GM23338 (cell line): Measurements from ENCODE around the gene APPBP2.

Source experiments
- CREB1 ChIP-seq: fragments of 250-450 bp; sonication (Bioruptor Pico); IDR thresholded peaks from 2 replicates; pipeline ENCODE4 v1.5.0; 2020; ENCODE audit warnings: low read depth, mild to moderate bottlenecking, moderate library complexity
- ETS1 ChIP-seq: IDR thresholded peaks from 2 replicates; pipeline ENCODE4 v1.6.1; 2016; ENCODE audit warnings: antibody characterized with exemption
- EZH2 ChIP-seq: fragments of 200-600 bp; sonication (generic); IDR thresholded peaks from one replicate; pipeline ENCODE4 v1.8.0; 2017; ENCODE audit warnings: antibody characterized with exemption, mild to moderate bottlenecking, low read depth; ENCODE audit not compliant: unreplicated experiment
- EZH2phosphoT487 ChIP-seq: fragments of 200-600 bp; sonication (generic); IDR thresholded peaks from one replicate; pipeline ENCODE4 v1.8.1; 2018; ENCODE audit warnings: antibody characterized with exemption; ENCODE audit not compliant: unreplicated experiment
- JUNB ChIP-seq: IDR thresholded peaks from one replicate; pipeline ENCODE4 v1.6.1; 2016; ENCODE audit warnings: antibody characterized with exemption; ENCODE audit not compliant: unreplicated experiment
- NANOG ChIP-seq: IDR thresholded peaks from 2 replicates; pipeline ENCODE4 v1.6.1; 2016; ENCODE audit warnings: antibody characterized with exemption, borderline replicate concordance
- POLR2AphosphoS5 ChIP-seq: IDR thresholded peaks from 2 replicates; pipeline ENCODE4 v1.6.1; 2016; ENCODE audit warnings: antibody characterized with exemption, low read depth
- STAT1 ChIP-seq: IDR thresholded peaks from one replicate; pipeline ENCODE4 v1.6.1; 2016; ENCODE audit warnings: antibody characterized with exemption; ENCODE audit not compliant: unreplicated experiment
- TF ChIP-seq, protein P1 (sequence below), 2 experiments: fragments of 200-600 bp in 1 of 2; sonication (generic) in 1 of 2; conservative IDR thresholded peaks; 2 replicates each; pipeline versions ENCODE4 v1.5.1 to v1.6.1; 2016 to 2017; ENCODE audit warnings: antibody characterized with exemption in 2 of 2, low read depth in 2 of 2, mild to moderate bottlenecking in 2 of 2, moderate library complexity in 1 of 2
- TF ChIP-seq, protein P2 (sequence below): IDR thresholded peaks from one replicate; pipeline ENCODE4 v1.6.1; 2018; ENCODE audit warnings: antibody characterized with exemption; ENCODE audit not compliant: unreplicated experiment

GRCh38 chr17:60481604-60482003 lies 44.4 kb downstream of the APPBP2 start:
- TF ChIP-seq, protein P1, sequence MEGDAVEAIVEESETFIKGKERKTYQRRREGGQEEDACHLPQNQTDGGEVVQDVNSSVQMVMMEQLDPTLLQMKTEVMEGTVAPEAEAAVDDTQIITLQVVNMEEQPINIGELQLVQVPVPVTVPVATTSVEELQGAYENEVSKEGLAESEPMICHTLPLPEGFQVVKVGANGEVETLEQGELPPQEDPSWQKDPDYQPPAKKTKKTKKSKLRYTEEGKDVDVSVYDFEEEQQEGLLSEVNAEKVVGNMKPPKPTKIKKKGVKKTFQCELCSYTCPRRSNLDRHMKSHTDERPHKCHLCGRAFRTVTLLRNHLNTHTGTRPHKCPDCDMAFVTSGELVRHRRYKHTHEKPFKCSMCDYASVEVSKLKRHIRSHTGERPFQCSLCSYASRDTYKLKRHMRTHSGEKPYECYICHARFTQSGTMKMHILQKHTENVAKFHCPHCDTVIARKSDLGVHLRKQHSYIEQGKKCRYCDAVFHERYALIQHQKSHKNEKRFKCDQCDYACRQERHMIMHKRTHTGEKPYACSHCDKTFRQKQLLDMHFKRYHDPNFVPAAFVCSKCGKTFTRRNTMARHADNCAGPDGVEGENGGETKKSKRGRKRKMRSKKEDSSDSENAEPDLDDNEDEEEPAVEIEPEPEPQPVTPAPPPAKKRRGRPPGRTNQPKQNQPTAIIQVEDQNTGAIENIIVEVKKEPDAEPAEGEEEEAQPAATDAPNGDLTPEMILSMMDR (conservative IDR thresholded peaks at IDR 0.05; ENCODE audit: low read depth in 2 of 2) = no peak
- TF ChIP-seq, protein P2, sequence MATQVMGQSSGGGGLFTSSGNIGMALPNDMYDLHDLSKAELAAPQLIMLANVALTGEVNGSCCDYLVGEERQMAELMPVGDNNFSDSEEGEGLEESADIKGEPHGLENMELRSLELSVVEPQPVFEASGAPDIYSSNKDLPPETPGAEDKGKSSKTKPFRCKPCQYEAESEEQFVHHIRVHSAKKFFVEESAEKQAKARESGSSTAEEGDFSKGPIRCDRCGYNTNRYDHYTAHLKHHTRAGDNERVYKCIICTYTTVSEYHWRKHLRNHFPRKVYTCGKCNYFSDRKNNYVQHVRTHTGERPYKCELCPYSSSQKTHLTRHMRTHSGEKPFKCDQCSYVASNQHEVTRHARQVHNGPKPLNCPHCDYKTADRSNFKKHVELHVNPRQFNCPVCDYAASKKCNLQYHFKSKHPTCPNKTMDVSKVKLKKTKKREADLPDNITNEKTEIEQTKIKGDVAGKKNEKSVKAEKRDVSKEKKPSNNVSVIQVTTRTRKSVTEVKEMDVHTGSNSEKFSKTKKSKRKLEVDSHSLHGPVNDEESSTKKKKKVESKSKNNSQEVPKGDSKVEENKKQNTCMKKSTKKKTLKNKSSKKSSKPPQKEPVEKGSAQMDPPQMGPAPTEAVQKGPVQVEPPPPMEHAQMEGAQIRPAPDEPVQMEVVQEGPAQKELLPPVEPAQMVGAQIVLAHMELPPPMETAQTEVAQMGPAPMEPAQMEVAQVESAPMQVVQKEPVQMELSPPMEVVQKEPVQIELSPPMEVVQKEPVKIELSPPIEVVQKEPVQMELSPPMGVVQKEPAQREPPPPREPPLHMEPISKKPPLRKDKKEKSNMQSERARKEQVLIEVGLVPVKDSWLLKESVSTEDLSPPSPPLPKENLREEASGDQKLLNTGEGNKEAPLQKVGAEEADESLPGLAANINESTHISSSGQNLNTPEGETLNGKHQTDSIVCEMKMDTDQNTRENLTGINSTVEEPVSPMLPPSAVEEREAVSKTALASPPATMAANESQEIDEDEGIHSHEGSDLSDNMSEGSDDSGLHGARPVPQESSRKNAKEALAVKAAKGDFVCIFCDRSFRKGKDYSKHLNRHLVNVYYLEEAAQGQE = no peak
- no peak for TF ChIP-seq EZH2
- TF ChIP-seq POLR2AphosphoS5 = no peak
- no peak for TF ChIP-seq EZH2phosphoT487
- TF ChIP-seq STAT1 = no peak
- no peak for TF ChIP-seq CREB1 (CRISPR knock-in tag)
- TF ChIP-seq JUNB = no peak
- TF ChIP-seq ETS1 = no peak
- TF ChIP-seq NANOG = no peak
